Loucy (cell line): ENCODE data around the gene CACNA2D3.

Source experiments
- CTCF ChIP-seq: fragments of 200-600 bp; sonication (generic); conservative IDR thresholded peaks from 2 replicates; pipeline ENCODE4 v1.5.1; 2014; ENCODE audit warnings: mild to moderate bottlenecking, antibody characterized with exemption, low read length
- EZH2phosphoT487 ChIP-seq: fragments of 200-600 bp; IDR thresholded peaks from 2 replicates; pipeline ENCODE4 v1.6.1; 2018; ENCODE audit warnings: antibody characterized with exemption, mild to moderate bottlenecking, moderate library complexity, borderline replicate concordance

- TF ChIP-seq CTCF (peak; percentile 84), EZH2phosphoT487 (no peak)
These were observed 24.3 kb downstream of the CACNA2D3 start for GRCh38 chr3:54146506-54147239.
